Nephron (organoid): Measurements from ENCODE around the gene MCAT.

Experiments
- H3K27ac Mint-ChIP-seq, 3 experiments: 2 replicates each; pipeline ENCODE4 v1.8.0; 2020; ENCODE audit warnings: mixed read lengths in 3 of 3, mild to moderate bottlenecking in 2 of 3, moderate library complexity in 1 of 3
- H3K27me3 Mint-ChIP-seq: 2 replicates; pipeline ENCODE4 v1.8.0; 2021; ENCODE audit warnings: low read depth, mild to moderate bottlenecking, moderate library complexity, mixed read lengths
- H3K36me3 Mint-ChIP-seq: 2 replicates; pipeline ENCODE4 v1.8.0; 2020; ENCODE audit warnings: low read depth, mixed read lengths
- H3K4me1 Mint-ChIP-seq: 2 replicates; pipeline ENCODE4 v1.8.0; 2020; ENCODE audit warnings: mixed read lengths
- H3K4me3 Mint-ChIP-seq, 3 experiments: 2 replicates each; pipeline ENCODE4 v1.8.0; 2020; ENCODE audit warnings: mild to moderate bottlenecking in 3 of 3, mixed read lengths in 3 of 3, moderate library complexity in 2 of 3
- H3K9me3 Mint-ChIP-seq: 2 replicates; pipeline ENCODE4 v1.8.0; 2020; ENCODE audit warnings: mixed read lengths
- CTCF ChIP-seq, 3 experiments: fragments of 200-600 bp; sonication (generic); IDR thresholded peaks; one replicate each; pipeline ENCODE4 v1.5.0; 2021; ENCODE audit warnings: antibody characterized with exemption in 3 of 3; ENCODE audit not compliant: unreplicated experiment in 3 of 3

MCAT gene

DNA sequence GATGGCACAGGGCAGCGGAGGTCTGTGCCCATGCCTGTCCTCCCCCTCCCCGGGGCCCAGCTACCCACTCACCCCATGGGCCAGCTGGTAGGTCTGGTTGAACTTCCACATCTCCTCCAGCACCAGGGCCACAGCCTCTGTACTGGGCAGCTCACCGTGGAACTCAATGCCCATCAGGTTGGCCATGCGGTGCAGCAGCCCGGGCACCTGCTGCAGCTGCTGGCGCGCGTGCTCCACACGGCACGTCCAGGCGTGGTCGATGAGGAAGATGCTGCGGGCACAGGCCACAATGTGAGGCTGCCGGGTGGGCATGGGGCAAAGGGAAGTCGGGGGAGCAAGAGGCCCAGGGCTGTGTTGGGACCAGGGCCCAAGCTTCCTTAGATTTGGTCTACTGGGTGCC, 37.5 kb upstream of the MCAT start:
- Mint-ChIP-seq H3K27ac (no peak overlapping the region), H3K27me3 (no peaks in the 10 kb centered on the region), H3K4me3 (no peak overlapping the region), H3K9me3 (no peaks in the 10 kb centered on the region), H3K4me1 (peaks cover 6% of the 10 kb centered on the region), H3K36me3 (peaks cover 32% of the 10 kb centered on the region)
- no peak for TF ChIP-seq CTCF (IDR thresholded peaks at IDR 0.05; ENCODE audit: unreplicated experiment in 3 of 3)

DNA sequence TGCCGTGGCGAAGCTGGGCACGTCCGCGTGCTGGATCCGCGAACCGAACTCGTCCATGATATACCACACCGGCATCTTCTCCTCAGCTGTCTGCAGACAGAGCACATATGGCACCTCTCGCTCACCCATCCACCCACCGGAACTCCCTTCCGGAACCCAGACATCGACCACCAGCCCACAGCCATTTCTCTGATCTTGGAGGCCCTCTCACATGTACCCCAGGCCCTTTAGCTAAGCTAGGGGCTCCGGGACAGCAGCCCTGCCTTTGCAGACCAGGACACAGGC, 36.7 kb upstream of the MCAT start:
- H3K9me3 Mint-ChIP-seq = no peaks in the 10 kb centered on the region
- H3K27me3 Mint-ChIP-seq = no peaks in the 10 kb centered on the region
- no peak for TF ChIP-seq CTCF (IDR thresholded peaks at IDR 0.05; ENCODE audit: unreplicated experiment in 3 of 3)
- H3K36me3 Mint-ChIP-seq = peaks cover 32% of the 10 kb centered on the region
- no peak overlapping the region for H3K4me3 Mint-ChIP-seq
- H3K27ac Mint-ChIP-seq = no peak overlapping the region
- peaks cover 6% of the 10 kb centered on the region for H3K4me1 Mint-ChIP-seq

DNA sequence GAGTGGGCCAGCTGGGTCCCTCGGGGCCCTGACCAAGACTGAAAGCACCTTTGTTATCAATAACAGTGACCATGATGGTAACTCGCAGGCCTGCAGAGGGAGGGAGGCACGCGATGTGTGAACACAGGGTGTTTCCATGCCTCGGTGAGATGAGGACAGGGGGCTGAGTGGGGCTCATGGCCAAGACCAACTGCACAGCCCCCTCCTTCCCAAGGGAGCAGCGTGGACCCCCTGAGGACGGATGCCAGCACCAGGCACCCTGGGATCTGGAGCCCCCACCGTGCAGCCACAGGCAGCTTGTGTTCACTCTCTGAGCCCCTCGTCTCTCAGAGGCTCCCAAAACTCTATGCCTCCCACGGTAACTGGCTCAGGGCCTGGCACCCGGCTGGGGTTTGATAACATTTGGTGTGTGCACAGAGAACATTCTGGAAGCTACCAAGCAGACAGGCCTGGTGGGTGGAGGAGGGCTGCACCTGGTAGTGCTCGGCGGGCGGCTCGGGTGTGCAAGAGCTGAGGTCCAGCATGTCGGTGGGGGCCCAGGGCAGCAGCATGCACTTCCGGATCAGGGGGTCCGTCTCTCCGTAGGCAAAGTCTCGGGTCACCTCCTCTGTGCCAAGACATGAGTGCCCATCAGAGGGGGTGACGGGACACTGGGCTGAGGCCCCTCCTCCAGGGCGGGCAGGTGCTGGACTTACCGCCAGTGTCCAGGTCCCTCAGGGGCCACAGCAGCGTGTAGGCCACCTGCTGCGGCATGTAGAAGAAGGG, 36.1 kb upstream of the MCAT start:
- no peak overlapping the region for H3K4me3 Mint-ChIP-seq
- H3K9me3 Mint-ChIP-seq = no peaks in the 10 kb centered on the region
- H3K27ac Mint-ChIP-seq = no peak overlapping the region
- no peaks in the 10 kb centered on the region for H3K27me3 Mint-ChIP-seq
- no peak for TF ChIP-seq CTCF (IDR thresholded peaks at IDR 0.05; ENCODE audit: unreplicated experiment in 3 of 3)
- H3K36me3 Mint-ChIP-seq = peaks cover 32% of the 10 kb centered on the region
- H3K4me1 Mint-ChIP-seq = peaks cover 4% of the 10 kb centered on the region

DNA sequence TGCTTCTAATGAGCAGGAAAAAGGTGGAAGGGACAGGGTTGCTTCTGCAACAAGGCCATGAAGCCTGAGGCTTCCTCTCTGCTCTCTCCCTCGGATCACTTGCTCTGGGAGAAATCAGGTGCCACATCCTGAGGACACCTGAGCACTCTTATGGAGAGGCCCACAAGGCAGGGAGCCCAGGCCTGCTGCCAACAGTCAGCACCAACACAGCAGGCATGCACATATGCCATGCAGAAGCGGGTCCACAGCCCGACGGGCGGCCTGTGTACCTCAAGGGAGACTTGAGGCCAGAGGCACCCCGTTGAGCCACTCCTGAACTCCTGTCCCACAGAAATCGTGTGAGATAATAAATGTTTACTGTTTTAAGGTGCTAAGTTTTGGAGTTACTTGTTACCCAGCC, 34.3 kb upstream of the MCAT start:
- Mint-ChIP-seq H3K4me1 (no peaks in the 10 kb centered on the region), H3K36me3 (peaks cover 41% of the 10 kb centered on the region), H3K4me3 (no peak overlapping the region), H3K9me3 (no peaks in the 10 kb centered on the region), H3K27me3 (no peaks in the 10 kb centered on the region), H3K27ac (no peak overlapping the region)
- TF ChIP-seq CTCF (IDR thresholded peaks at IDR 0.05; ENCODE audit: unreplicated experiment in 3 of 3) = no peak

DNA sequence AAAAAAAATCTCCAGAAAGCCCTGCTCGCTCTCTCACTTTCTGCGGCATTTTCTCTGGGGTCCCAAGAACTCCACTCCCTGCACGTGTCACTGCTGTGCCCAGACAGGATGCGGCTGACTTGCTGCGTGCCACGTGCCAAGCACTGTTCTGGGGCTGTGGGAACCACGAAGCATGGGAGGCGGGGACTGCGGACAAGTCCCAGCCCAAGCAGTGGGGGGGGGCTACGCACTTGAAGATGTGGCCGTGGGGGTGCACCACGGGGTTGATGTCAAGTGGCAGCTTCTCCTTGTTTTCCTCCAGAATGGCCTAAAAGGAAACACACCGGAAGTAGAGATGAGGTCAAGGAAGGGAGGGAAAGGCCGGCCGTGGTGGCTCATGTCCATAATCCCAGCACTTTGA, 32.9 kb upstream of the MCAT start:
- no peaks in the 10 kb centered on the region for H3K4me1 Mint-ChIP-seq
- no peak for TF ChIP-seq CTCF (IDR thresholded peaks at IDR 0.05; ENCODE audit: unreplicated experiment in 3 of 3)
- H3K27ac Mint-ChIP-seq = no peak overlapping the region
- H3K27me3 Mint-ChIP-seq = no peaks in the 10 kb centered on the region
- H3K9me3 Mint-ChIP-seq = no peaks in the 10 kb centered on the region
- no peak overlapping the region for H3K4me3 Mint-ChIP-seq
- peaks cover 37% of the 10 kb centered on the region for H3K36me3 Mint-ChIP-seq

- Mint-ChIP-seq H3K36me3 (peaks cover 34% of the 10 kb centered on the region), H3K4me3 (no peak overlapping the region), H3K27ac (no peak overlapping the region), H3K27me3 (no peaks in the 10 kb centered on the region), H3K9me3 (no peaks in the 10 kb centered on the region), H3K4me1 (no peaks in the 10 kb centered on the region)
- no peak for TF ChIP-seq CTCF (IDR thresholded peaks at IDR 0.05; ENCODE audit: unreplicated experiment in 3 of 3)
Measured at GRCh38 chr22:43174941-43175531, 31.8 kb upstream of the MCAT start.
